Body of pancreas (tissue), 4 donors: ENCODE results near the gene SAP30L.

Experiments
- CTCF ChIP-seq, 7 experiments: fragments of 450-650 bp in 4 of 7; fragments of 200-600 bp in 3 of 7; sonication (generic) in 3 of 7; IDR thresholded peaks; one replicate each; pipeline ENCODE4 v1.5.1; 2016 to 2019; ENCODE audit warnings: antibody characterized with exemption in 7 of 7
- POLR2A ChIP-seq, 3 donors: fragments of 450-650 bp; IDR thresholded peaks; one replicate each; pipeline ENCODE4 v1.6.1; 2016; ENCODE audit warnings: antibody characterized with exemption in 3 of 3, mild to moderate bottlenecking in 2 of 3

- TF ChIP-seq CTCF (IDR thresholded peaks at IDR 0.05) (no peak), POLR2A (IDR thresholded peaks at IDR 0.05) (no peak)
Measured at GRCh38 chr5:154509784-154510555, 64.2 kb downstream of the SAP30L start.
